Activated gamma-delta T cell (primary cell): ENCODE results near the gene AGBL4.
"Not testable (repeated sequence)": the region's sequence is repeated elsewhere in the genome, so short reads cannot be mapped to it uniquely, and the experiment has no call there.

ENCODE experiments used
- DNase-seq: peaks from one replicate; lab custom pipeline; 2025; lab: John Stamatoyannopoulos, UW

The AGBL4 gene

GRCh38 chr1:49036700-49037099 is 987.1 kb downstream of the AGBL4 start:
- DNase-seq = no peak

GRCh38 chr1:49028396-49028795 is 995.4 kb downstream of the AGBL4 start:
- DNase-seq = no peak

GRCh38 chr1:49026230-49026811 is 997.4 kb downstream of the AGBL4 start:
- no peak for DNase-seq

- no peak for DNase-seq
Observed at GRCh38 chr1:49016030-49016977, 1007.5 kb downstream of the AGBL4 start.

GRCh38 chr1:49013079-49013478 is 1010.7 kb downstream of the AGBL4 start:
- no peak for DNase-seq

- not testable (repeated sequence) for DNase-seq
Observed at GRCh38 chr1:49002981-49003380, 1020.8 kb downstream of the AGBL4 start.

GRCh38 chr1:48999321-48999720 is 1024.4 kb downstream of the AGBL4 start:
- no peak for DNase-seq

GRCh38 chr1:48996311-48996710 is 1027.4 kb downstream of the AGBL4 start:
- no peak for DNase-seq

- DNase-seq = no peak
Observed at GRCh38 chr1:48988633-48989197, 1035.0 kb downstream of the AGBL4 start.

- DNase-seq = no peak
Observed at GRCh38 chr1:48979940-48980339, 1043.8 kb downstream of the AGBL4 start.

- no peak for DNase-seq
Observed at GRCh38 chr1:48978413-48978812, 1045.3 kb downstream of the AGBL4 start.

- no peak for DNase-seq
Observed at GRCh38 chr1:48977273-48977672, 1046.5 kb downstream of the AGBL4 start.

GRCh38 chr1:48969971-48970370 is 1053.8 kb downstream of the AGBL4 start:
- no peak for DNase-seq

GRCh38 chr1:48967318-48967717 is 1056.4 kb downstream of the AGBL4 start:
- no peak for DNase-seq

GRCh38 chr1:48966583-48966982 is 1057.2 kb downstream of the AGBL4 start:
- no peak for DNase-seq

GRCh38 chr1:48960320-48960719 is 1063.4 kb downstream of the AGBL4 start:
- no peak for DNase-seq

- DNase-seq = no peak
Observed at GRCh38 chr1:48955774-48956173, 1068.0 kb downstream of the AGBL4 start.

GRCh38 chr1:48953617-48954016 is 1070.1 kb downstream of the AGBL4 start:
- DNase-seq = no peak

GRCh38 chr1:48948562-48948961 is 1075.2 kb downstream of the AGBL4 start:
- DNase-seq = no peak

GRCh38 chr1:48947761-48948537 is 1075.8 kb downstream of the AGBL4 start:
- DNase-seq = no peak

- no peak for DNase-seq
Observed at GRCh38 chr1:48946070-48946469, 1077.7 kb downstream of the AGBL4 start.

GRCh38 chr1:48944811-48945210 is 1078.9 kb downstream of the AGBL4 start:
- DNase-seq = no peak
